Amygdala (tissue), 56 donors: Measurements from ENCODE around the gene CLEC16A.
"Not testable (repeated sequence)": the region's sequence is repeated elsewhere in the genome, so short reads cannot be mapped to it uniquely, and the experiment has no call there.

Source experiments
- DNase-seq, 56 donors: peaks; one replicate each; lab custom pipeline; 2025; lab: John Stamatoyannopoulos, UW

Gene CLEC16A

GRCh38 chr16:11218604-11218962 lies 274.2 kb downstream of the CLEC16A start:
- DNase-seq: no peak

- no peak for DNase-seq
Observed at GRCh38 chr16:11219178-11219577, 274.8 kb downstream of the CLEC16A start.

GRCh38 chr16:11220507-11220906 lies 276.1 kb downstream of the CLEC16A start:
- not testable (repeated sequence) for DNase-seq

GRCh38 chr16:11224096-11224893 lies 279.9 kb downstream of the CLEC16A start:
- DNase-seq: peak in 7 of 56 donors; percentile 0 to 27 (median 14)

- peak in 1 of 56 donors; percentile 2 for DNase-seq
Observed at GRCh38 chr16:11224894-11225676, 280.7 kb downstream of the CLEC16A start.

- DNase-seq: no peak
Observed at GRCh38 chr16:11225677-11226549, 281.5 kb downstream of the CLEC16A start.

GRCh38 chr16:11229432-11229831 lies 285.1 kb downstream of the CLEC16A start:
- DNase-seq: no peak

- no peak for DNase-seq
Observed at GRCh38 chr16:11229906-11230305, 285.5 kb downstream of the CLEC16A start.

GRCh38 chr16:11231367-11231970 lies 287.1 kb downstream of the CLEC16A start:
- DNase-seq: no peak
